Epithelial cell of proximal tubule (primary cell): Measurements from ENCODE around the gene ASIC4. TPM values are rescaled to one million over a fixed set of nuclear protein-coding genes. Genes with fewer than 3 reads are reported as not detected.

Experiments
- DNase-seq: peaks from one replicate; pipeline ENCODE4 v3.0.0-alpha.2; 2011; ENCODE audit warnings: low read depth
- H3K4me3 ChIP-seq: 2 replicates; pipeline ENCODE4 v1.5.1; 2011; ENCODE audit warnings: low read depth, mild to moderate bottlenecking, low read length
- total RNA-seq: library from RNA; depleted of rRNA; stranded (reverse); fragments of >200 nt; gene quantifications from 2 replicates; pipeline ENCODE4 v1.2.3, GENCODE V29; 2015
- TF ChIP-seq, protein P1 (sequence below): conservative IDR thresholded peaks from 2 replicates; pipeline ENCODE4 v1.5.1; 2012; ENCODE audit warnings: low read depth, mild to moderate bottlenecking, low read length

ASIC4 gene
- total RNA-seq, 1 donor from 2014 or later = not detected

- no peak overlapping the region for H3K4me3 ChIP-seq
These were observed 46.6 kb downstream of the ASIC4 start for GRCh38 chr2:219560893-219561178.

DNA sequence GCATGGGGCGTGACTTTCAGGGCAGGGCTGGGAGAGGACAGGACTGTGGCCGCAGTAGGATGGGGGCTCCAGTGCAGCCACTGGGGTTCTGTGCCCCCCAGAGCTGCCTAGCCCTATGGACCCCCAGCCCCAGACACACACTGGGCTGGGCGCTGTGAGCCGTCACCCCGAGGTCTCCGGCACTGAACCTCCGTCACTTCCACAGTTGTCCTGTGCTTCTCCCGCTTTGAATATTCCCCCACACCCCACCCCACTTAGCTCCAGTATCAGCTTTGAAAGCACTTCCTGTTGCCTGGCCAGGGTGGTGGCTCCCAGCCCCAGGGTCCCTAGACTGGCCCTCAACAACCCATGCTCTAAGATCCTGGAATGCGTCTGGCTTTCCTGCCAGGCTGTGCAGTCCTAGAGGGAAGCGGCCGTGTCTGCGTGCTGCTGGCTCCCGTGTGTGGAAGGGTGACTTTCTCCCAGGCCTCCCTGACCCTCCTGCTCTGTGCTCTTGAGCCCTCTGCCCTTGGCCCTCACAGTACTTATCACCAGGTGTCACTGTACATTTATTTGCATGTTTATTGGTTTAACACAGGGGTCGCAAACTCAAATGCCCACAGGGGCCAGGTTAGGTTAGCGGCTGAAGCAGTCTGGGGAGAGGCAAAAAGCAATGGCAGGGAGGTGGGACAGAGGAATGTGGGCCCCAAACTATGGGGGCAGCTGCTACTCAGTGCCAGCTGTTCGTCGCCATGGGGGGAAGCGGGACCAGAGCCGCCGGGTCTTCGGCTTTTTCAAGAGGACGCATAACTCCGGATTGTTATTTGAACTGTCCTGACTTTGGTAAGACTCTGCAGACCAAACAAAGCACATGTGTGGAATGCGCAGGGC is 47.1 kb downstream of the ASIC4 start:
- DNase-seq = no peak
- no peak overlapping the region for H3K4me3 ChIP-seq
- TF ChIP-seq, protein P1, sequence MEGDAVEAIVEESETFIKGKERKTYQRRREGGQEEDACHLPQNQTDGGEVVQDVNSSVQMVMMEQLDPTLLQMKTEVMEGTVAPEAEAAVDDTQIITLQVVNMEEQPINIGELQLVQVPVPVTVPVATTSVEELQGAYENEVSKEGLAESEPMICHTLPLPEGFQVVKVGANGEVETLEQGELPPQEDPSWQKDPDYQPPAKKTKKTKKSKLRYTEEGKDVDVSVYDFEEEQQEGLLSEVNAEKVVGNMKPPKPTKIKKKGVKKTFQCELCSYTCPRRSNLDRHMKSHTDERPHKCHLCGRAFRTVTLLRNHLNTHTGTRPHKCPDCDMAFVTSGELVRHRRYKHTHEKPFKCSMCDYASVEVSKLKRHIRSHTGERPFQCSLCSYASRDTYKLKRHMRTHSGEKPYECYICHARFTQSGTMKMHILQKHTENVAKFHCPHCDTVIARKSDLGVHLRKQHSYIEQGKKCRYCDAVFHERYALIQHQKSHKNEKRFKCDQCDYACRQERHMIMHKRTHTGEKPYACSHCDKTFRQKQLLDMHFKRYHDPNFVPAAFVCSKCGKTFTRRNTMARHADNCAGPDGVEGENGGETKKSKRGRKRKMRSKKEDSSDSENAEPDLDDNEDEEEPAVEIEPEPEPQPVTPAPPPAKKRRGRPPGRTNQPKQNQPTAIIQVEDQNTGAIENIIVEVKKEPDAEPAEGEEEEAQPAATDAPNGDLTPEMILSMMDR = no peak

More at GRCh38 chr2:219560893-219561178, 46.6 kb downstream of the ASIC4 start:
- TF ChIP-seq, protein P1 = no peak
- DNase-seq = no peak

- TF ChIP-seq, protein P1 = no peak
- DNase-seq = no peak
These were observed 48.1 kb downstream of the ASIC4 start for GRCh38 chr2:219562049-219563020.

GRCh38 chr2:219563271-219563928 is 49.1 kb downstream of the ASIC4 start:
- TF ChIP-seq, protein P1 = no peak
- DNase-seq = no peak
- H3K4me3 ChIP-seq = no peak overlapping the region

More at GRCh38 chr2:219562049-219563020, 48.1 kb downstream of the ASIC4 start:
- H3K4me3 ChIP-seq = no peak overlapping the region

GRCh38 chr2:219565130-219566080 is 51.1 kb downstream of the ASIC4 start:
- no peak overlapping the region for H3K4me3 ChIP-seq
- no peak for DNase-seq
- TF ChIP-seq, protein P1 = no peak

- H3K4me3 ChIP-seq = no peak overlapping the region
- DNase-seq = no peak
- TF ChIP-seq, protein P1 = no peak
These were observed 52.4 kb downstream of the ASIC4 start for GRCh38 chr2:219566640-219567039.
